ENCODE data around the gene FGD3.
"Not testable (repeated sequence)": the region's sequence is repeated elsewhere in the genome, so short reads cannot be mapped to it uniquely, and the experiment has no call there.

Gene FGD3

DNA sequence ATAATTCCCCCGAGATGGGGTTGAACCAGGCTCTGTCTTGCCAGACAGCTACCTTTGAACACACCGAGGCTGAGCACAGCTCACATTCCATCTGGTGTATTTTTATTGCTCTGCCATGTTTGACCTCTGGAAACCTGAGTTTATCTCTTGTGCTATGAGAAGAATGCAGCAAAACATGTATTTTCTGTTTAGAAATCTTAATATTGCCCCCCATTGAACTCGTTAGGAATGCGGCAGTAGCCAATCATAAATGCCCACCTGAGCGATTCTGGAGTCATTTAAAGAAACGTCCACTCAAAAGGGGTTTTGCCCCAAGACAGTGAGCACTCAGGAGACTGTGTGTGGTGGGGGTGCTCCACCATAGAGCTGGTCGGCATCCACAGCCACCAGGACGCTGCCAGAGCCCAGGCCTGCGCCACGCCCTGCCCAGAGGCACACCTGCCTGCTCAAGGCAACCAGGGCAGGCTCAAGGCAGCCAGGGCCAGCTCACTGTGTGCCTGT is 26.9 kb downstream of the FGD3 start:
- in situ Hi-C loops (cut with MboI; ENCODE audit: low sequenced_read_pairs): loop anchor here (25.0 kb wide), 1 partner anchor 338 kb away; no protein-coding TSS in a partner anchor

DNA sequence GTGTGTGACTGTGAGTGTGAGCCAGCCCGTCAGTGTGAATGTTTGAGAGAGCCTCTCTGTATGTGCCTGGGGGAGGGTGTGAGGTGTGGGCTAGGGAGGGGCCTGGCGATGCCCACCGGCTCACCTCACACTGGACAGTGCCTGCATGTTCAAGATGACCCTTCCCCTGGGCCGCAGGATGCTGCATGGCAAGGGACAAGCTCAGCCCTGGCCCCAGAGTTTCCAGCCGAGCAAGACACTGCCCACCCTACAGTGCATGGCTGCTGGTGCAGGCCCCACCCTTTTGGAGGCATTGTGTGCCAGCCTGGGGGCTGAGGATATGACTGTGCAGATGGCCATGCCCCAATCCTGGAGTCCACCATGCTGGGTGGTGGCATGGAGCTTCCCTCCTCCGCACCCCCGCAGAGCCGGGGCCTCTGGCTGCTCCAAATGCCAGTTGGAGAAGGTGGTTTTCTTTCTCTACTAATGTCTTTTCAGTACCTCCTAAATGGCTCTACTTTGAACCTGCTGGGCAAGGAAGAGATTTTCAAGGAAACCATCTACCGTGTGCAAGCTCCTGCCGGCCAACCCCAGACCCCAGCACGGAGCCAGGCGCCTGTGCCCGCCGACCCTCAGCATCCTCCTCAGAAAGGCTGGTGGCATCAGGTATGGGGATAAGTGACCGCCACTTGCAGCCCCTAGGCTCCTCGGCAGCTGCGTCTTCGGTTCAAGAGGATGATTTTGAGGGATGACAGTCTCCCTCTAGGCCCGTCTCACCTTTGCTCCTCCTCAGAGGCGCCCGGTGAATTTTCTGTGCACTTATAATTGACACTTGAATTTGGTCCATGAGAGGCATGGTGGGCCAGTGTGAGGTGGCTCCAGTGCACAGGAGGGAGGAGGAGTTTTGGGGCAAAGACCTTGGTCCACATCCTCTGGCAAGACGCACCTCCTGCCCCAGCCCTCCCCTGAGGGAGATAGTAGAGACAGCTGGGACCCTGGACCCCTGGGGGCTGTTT is 27.7 kb downstream of the FGD3 start:
- in situ Hi-C loops (cut with MboI; ENCODE audit: low sequenced_read_pairs): loop anchor here (25.0 kb wide), 1 partner anchor 337 kb away; no protein-coding TSS in a partner anchor

GRCh38 chr9:92976431-92976830 is 29.1 kb downstream of the FGD3 start:
- in situ Hi-C loops (cut with MboI; ENCODE audit: low sequenced_read_pairs): no loop called here

DNA sequence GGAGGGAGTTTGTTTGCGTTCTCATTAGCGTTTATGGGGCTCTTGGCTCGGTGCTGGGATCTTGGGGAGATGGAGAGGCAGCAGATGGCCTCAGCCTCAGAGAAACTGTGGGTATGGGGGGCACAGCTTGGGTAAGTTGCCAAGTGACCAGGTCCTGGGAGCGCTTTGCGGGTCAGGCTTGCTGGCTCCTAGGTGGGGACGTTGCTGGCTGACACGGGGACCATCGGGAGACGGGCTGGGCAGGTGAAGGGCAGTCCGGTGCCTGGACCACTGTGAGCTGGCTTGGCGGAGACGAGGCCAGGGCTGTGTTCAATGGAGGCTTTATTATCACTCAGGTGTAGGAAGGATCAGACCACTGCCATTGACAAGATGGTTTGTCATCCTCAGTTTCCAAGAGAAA is 30.0 kb downstream of the FGD3 start:
- in situ Hi-C loops (cut with MboI; ENCODE audit: low sequenced_read_pairs): no loop called here

DNA sequence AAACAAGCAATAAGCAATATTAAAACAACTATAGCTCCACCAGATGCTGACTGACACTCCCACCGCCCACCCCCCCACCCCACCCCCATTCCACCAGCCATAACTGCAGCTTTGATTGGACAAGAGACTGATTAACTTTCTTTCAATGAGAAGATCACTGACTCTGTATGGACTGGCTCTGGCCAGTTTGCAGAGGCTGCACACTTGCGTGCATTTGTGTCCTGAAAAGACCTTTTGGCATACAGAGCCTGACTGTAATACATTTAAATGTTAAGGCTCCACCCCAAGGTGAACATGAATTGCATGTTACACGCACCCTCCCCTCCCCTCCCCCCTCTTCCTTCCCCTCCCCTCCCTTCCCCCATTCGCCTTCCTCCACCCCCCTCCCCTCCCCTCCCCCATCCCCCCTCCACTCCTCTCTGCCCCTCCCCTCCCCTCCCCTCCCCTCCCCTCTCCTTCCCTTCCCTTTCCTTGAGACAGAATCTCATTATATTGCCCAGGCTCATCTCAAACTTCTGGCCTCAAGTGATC is 31.1 kb downstream of the FGD3 start:
- in situ Hi-C loops (cut with MboI; ENCODE audit: low sequenced_read_pairs): no loop called here

- in situ Hi-C loops (cut with MboI; ENCODE audit: low sequenced_read_pairs): no loop called here
Measured at GRCh38 chr9:92979283-92980056, 32.1 kb downstream of the FGD3 start.

DNA sequence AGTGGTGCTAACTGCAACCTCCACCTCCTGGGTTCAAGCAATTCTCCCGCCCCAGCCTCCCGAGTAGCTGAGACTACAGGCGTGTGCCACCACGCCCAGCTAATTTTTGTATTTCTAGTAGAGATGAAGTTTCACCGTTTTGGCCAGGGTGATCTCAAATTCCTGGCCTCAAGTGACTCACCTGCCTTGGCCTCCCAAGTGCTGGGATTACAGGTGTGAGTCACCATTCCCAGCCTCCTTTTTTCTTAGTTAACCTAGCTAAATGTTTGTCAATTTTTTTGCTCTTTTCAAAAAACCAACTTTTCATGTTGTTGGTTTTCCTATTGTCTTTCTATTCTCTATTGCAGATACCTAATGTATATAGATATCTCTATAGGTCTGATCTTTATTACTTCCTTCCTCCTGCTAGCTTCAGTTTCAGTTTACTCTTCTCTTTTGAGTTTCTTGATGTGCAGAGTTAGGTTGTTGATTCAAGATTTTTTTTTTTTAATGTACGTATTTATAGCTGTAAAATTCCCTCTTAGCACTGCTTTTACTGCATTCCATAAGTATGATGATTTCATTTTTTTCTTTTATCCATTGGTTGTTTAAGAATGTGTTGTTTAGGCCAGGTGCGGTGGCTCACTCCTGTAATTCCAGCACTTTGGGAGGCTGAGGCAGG is 32.9 kb downstream of the FGD3 start:
- in situ Hi-C loops (cut with MboI; ENCODE audit: low sequenced_read_pairs): no loop called here

DNA sequence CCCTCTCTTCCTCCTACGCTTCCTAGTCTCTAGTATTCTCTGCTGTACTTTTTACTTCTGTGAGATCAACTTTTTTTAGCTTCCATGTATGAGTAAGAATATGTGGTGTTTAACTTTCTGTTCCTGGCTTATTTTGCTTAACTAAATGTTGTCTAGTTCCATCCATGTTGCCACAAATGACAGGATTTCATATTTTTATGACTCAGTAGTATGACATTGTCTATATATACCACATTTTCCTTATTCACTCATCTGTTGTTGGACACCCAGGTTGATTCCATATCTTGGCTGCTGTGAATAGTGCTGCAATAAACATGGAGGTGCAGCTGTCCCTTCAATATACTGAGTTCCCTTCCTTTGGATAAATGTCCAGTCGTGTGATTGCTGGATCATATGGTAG is 34.8 kb downstream of the FGD3 start:
- in situ Hi-C loops (cut with MboI; ENCODE audit: low sequenced_read_pairs): no loop called here

- in situ Hi-C loops (cut with MboI; ENCODE audit: low sequenced_read_pairs): no loop called here
Measured at GRCh38 chr9:92983984-92984589, 36.8 kb downstream of the FGD3 start.

DNA sequence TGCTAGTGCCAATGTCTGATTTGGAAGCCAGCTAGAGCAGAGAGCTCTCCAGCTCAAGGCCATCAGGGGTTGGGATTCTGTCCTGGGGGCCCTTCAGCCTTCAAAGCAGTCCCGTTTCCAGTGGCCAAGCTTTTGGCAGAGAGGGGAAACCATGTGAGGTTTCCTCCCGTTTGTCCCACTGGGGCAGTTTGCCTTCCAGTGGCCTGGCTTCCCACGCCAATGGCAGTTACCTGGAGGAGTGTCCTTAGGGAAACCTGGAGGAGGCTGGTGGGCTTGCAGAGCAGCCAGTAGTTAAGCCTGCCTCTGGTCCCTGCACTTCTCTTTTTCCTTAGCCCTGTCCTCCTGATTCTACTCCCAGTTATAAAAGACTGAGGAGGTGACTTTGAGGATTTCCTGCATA is 37.7 kb downstream of the FGD3 start:
- in situ Hi-C loops (cut with MboI; ENCODE audit: low sequenced_read_pairs): no loop called here

- in situ Hi-C loops (cut with MboI; ENCODE audit: low sequenced_read_pairs): no loop called here
Measured at GRCh38 chr9:92986176-92987119, 39.1 kb downstream of the FGD3 start.

- in situ Hi-C loops (cut with MboI; ENCODE audit: low sequenced_read_pairs): no loop called here
Measured at GRCh38 chr9:92988215-92988768, 41.0 kb downstream of the FGD3 start.

DNA sequence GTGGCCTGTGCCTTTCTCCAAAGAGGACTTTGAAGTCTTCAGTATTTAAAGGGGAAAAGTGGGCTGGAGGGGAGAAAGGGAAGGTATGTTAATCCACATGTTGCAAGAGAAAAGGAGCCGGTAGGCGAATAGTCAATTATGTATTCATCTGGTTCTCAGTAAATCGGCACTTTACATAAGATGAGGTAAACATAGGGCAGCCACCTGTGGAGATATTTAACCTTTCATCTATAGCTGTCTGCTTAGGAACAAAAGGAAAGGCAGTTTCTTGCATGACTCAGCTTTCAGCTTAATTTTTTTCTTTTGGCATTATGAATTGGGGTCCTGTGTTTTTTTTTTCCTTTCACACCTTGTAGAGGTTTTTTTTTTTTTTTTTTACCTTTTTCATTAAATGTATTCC is 42.2 kb downstream of the FGD3 start:
- in situ Hi-C loops (cut with MboI; ENCODE audit: low sequenced_read_pairs): no loop called here

GRCh38 chr9:92990461-92990860 is 43.1 kb downstream of the FGD3 start:
- in situ Hi-C loops (cut with MboI; ENCODE audit: low sequenced_read_pairs): no loop called here

DNA sequence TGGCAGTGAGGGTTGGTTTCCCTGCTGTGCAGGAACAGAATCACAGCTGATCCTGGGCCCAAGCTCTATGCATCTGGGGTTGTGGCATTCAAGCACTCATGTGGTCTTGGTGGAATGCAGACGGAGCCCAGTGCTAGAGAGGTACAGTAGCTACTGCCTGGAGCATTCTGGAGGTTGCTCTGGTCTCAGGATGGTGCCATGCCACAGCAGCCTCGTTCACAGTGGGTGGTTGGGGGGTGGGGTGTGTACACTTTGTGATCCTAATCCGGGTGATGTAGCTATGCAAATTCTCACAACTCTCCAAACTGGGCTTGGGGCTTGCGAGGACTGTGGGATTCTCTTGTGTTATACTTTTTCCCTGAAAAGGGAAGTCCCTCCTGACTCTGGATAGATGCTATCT is 45.2 kb downstream of the FGD3 start:
- in situ Hi-C loops (cut with MboI; ENCODE audit: low sequenced_read_pairs): no loop called here

DNA sequence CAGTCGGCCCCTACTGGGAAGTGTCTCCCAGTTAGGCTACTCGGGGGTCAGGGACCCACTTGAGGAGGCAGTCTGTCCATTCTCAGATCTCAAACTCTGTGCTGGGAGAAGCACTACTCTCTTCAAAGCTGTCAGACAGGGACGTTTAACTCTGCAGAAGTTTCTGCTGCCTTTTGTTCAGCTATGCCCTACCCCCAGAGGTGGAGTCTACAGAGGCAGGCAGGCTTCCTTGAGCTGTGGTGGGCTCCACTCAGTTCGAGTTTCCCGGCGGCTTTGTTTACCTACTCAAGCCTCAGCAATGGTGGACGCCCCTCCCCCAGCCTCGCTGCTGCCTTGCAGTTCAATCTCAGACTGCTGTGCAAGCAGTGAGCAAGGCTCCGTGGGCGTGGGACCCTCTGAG is 51.5 kb downstream of the FGD3 start:
- in situ Hi-C loops (cut with MboI; ENCODE audit: low sequenced_read_pairs): not testable (repeated sequence)

DNA sequence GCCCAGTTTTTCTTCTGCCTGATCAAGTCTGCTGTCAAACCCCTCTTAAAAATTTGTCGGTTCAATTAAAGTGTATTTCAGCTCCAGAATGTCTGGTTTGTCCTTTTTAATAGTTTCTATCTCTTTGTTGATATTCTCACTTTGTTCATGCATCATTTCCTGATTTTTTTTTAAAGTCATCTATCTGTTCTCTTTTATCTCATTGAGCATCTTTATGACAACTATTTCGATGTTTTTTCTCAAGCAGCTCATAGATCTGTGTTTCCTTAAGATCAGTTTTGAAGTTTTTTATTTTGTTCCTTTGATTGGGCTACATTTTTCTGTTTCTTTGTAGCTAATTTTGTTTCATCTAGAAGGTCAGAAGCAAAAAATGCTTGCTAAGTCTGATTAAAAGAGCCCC is 53.7 kb downstream of the FGD3 start:
- in situ Hi-C loops (cut with MboI; ENCODE audit: low sequenced_read_pairs): no loop called here

GRCh38 chr9:93002700-93003099 is 55.4 kb downstream of the FGD3 start:
- in situ Hi-C loops (cut with MboI; ENCODE audit: low sequenced_read_pairs): no loop called here

Data from HL-60/S4 (cell line).